Neural crest cell (in vitro differentiated cells): Measurements from ENCODE around the gene ALDH2. TPM values are rescaled to one million over a fixed set of nuclear protein-coding genes. Genes with fewer than 3 reads are reported as not detected.

Experiments
- DNase-seq: peaks from one replicate; pipeline ENCODE4 v3.0.0; 2021; ENCODE audit warnings: low read depth, mixed read lengths, low spot score
- H3K27ac Mint-ChIP-seq: one replicate; pipeline ENCODE4 v1.8.0; 2021; ENCODE audit warnings: mild to moderate bottlenecking, mixed read lengths; ENCODE audit not compliant: unreplicated experiment
- H3K27me3 Mint-ChIP-seq: 2 replicates; pipeline ENCODE4 v1.8.0; 2021; ENCODE audit warnings: low read depth, mild to moderate bottlenecking, mixed read lengths
- H3K36me3 Mint-ChIP-seq: 2 replicates; pipeline ENCODE4 v1.8.0; 2021; ENCODE audit warnings: low read depth, mild to moderate bottlenecking, mixed read lengths
- H3K4me1 Mint-ChIP-seq: 2 replicates; pipeline ENCODE4 v1.8.0; 2021; ENCODE audit warnings: mixed read lengths
- H3K4me3 Mint-ChIP-seq: one replicate; pipeline ENCODE4 v1.8.0; 2021; ENCODE audit warnings: mild to moderate bottlenecking, mixed read lengths
- H3K9me3 Mint-ChIP-seq: 2 replicates; pipeline ENCODE4 v1.8.0; 2021; ENCODE audit warnings: mixed read lengths
- CTCF ChIP-seq: fragments of 200-600 bp; sonication (generic); conservative IDR thresholded peaks from 2 replicates; pipeline ENCODE4 v1.5.0; 2021; ENCODE audit warnings: antibody characterized with exemption, mild to moderate bottlenecking
- total RNA-seq: library from RNA; stranded (reverse); gene quantifications from 2 replicates; pipeline ENCODE4 v1.2.1, GENCODE V29; 2021

Gene ALDH2
- total RNA-seq, 1 donor from 2014 or later, result 65.9 TPM

- H3K9me3 Mint-ChIP-seq, result no peaks in the 10 kb centered on the region
- peaks cover 2% of the 10 kb centered on the region for H3K27me3 Mint-ChIP-seq
- no peak overlapping the region for H3K27ac Mint-ChIP-seq
- peaks cover 31% of the 10 kb centered on the region for H3K4me1 Mint-ChIP-seq
- peaks cover 16% of the 10 kb centered on the region for H3K36me3 Mint-ChIP-seq
- no peak for TF ChIP-seq CTCF
- peak overlapping the region; percentile 81 for H3K4me3 Mint-ChIP-seq
- DNase-seq, result no peak
Measured at GRCh38 chr12:111838353-111838752, 71.6 kb downstream of the ALDH2 start.

GRCh38 chr12:111840807-111841206 is 74.1 kb downstream of the ALDH2 start:
- Mint-ChIP-seq H3K27me3 (no peaks in the 10 kb centered on the region), H3K27ac (peak overlapping the region; percentile 98), H3K4me1 (peaks cover 40% of the 10 kb centered on the region), H3K4me3 (peak overlapping the region; percentile 98), H3K9me3 (no peaks in the 10 kb centered on the region), H3K36me3 (peaks cover 21% of the 10 kb centered on the region)
- TF ChIP-seq CTCF, result no peak
- DNase-seq, result no peak

- peaks cover 39% of the 10 kb centered on the region for H3K4me1 Mint-ChIP-seq
- peak overlapping the region; percentile 98 for H3K4me3 Mint-ChIP-seq
- H3K36me3 Mint-ChIP-seq, result peaks cover 21% of the 10 kb centered on the region
- no peaks in the 10 kb centered on the region for H3K9me3 Mint-ChIP-seq
- no peak for TF ChIP-seq CTCF
- no peak for DNase-seq
- no peaks in the 10 kb centered on the region for H3K27me3 Mint-ChIP-seq
- peak overlapping the region; percentile 98 for H3K27ac Mint-ChIP-seq
Measured at GRCh38 chr12:111841236-111841749, 74.6 kb downstream of the ALDH2 start.

GRCh38 chr12:111841750-111842555 is 75.2 kb downstream of the ALDH2 start, which contains the start of gene MAPKAPK5:
Gene MAPKAPK5 (plus strand): TSS chr12:111842228. CDS start chr12:111842734, 506 bp downstream.
- peak within 1 kb of the TSS; percentile 98 for H3K4me3 Mint-ChIP-seq
- peak within 1 kb of the TSS; percentile 99 for H3K27ac Mint-ChIP-seq
- no peaks in the 10 kb centered on the region for H3K27me3 Mint-ChIP-seq
- H3K4me1 Mint-ChIP-seq, result peaks cover 36% of the 10 kb centered on the region
- no peaks in the 10 kb centered on the region for H3K9me3 Mint-ChIP-seq
- TF ChIP-seq CTCF, result no peak
- peak; percentile 97 for DNase-seq
- H3K36me3 Mint-ChIP-seq, result peaks cover 21% of the 10 kb centered on the region

GRCh38 chr12:111842556-111843396 is 76.0 kb downstream of the ALDH2 start:
- DNase-seq, result no peak
- Mint-ChIP-seq H3K36me3 (peaks cover 23% of the 10 kb centered on the region), H3K27me3 (no peaks in the 10 kb centered on the region), H3K4me3 (peak overlapping the region; percentile 98), H3K9me3 (peaks cover 2% of the 10 kb centered on the region), H3K27ac (peak overlapping the region; percentile 99), H3K4me1 (peaks cover 36% of the 10 kb centered on the region)
- TF ChIP-seq CTCF, result no peak
